ENCODE data around the gene ZCWPW1.
"Not testable (repeated sequence)": the region's sequence is repeated elsewhere in the genome, so short reads cannot be mapped to it uniquely, and the experiment has no call there.

The ZCWPW1 gene

GRCh38 chr7:100397315-100398081 lies 31.0 kb downstream of the ZCWPW1 start:
- no peak for DNase-seq

- peak in 3 of 5 experiments; percentile 40 to 88 (median 41) for DNase-seq
These were observed 32.0 kb downstream of the ZCWPW1 start for GRCh38 chr7:100396421-100396982.

- no peak for DNase-seq
These were observed 34.4 kb downstream of the ZCWPW1 start for GRCh38 chr7:100394077-100394476.

- no peak for DNase-seq
These were observed 35.1 kb downstream of the ZCWPW1 start for GRCh38 chr7:100393233-100393905.

GRCh38 chr7:100390286-100391009 lies 38.1 kb downstream of the ZCWPW1 start:
- DNase-seq = no peak

- DNase-seq = no peak
These were observed 38.9 kb downstream of the ZCWPW1 start for GRCh38 chr7:100389437-100390088.

GRCh38 chr7:100387695-100388094 lies 40.8 kb downstream of the ZCWPW1 start:
- no peak for DNase-seq

GRCh38 chr7:100386940-100387339 lies 41.6 kb downstream of the ZCWPW1 start:
- no peak for DNase-seq

- no peak for DNase-seq
These were observed 43.7 kb downstream of the ZCWPW1 start for GRCh38 chr7:100384628-100385294.

GRCh38 chr7:100382234-100382853 lies 46.2 kb downstream of the ZCWPW1 start:
- DNase-seq = peak in 1 of 5 experiments; percentile 25

- DNase-seq = not testable (repeated sequence)
These were observed 46.8 kb downstream of the ZCWPW1 start for GRCh38 chr7:100381531-100382233.

- no peak for DNase-seq
These were observed 48.3 kb downstream of the ZCWPW1 start for GRCh38 chr7:100380196-100380595.

- no peak for DNase-seq
These were observed 50.3 kb downstream of the ZCWPW1 start for GRCh38 chr7:100378114-100378755.

GRCh38 chr7:100376066-100376465 lies 52.4 kb downstream of the ZCWPW1 start:
- no peak for DNase-seq

- DNase-seq = peak in 1 of 5 experiments; percentile 22
These were observed 53.9 kb downstream of the ZCWPW1 start for GRCh38 chr7:100374601-100375000.

- not testable (repeated sequence) for DNase-seq
These were observed 54.5 kb downstream of the ZCWPW1 start for GRCh38 chr7:100373870-100374598.

- no peak for DNase-seq
These were observed 55.2 kb downstream of the ZCWPW1 start, which contains the start of gene PILRA for GRCh38 chr7:100373261-100373831. TSS of gene PILRA (plus strand) at chr7:100373487. CDS start at chr7:100373657, 170 bp downstream.

GRCh38 chr7:100372694-100373093 lies 55.8 kb downstream of the ZCWPW1 start:
- no peak for DNase-seq

GRCh38 chr7:100372256-100372655 lies 56.2 kb downstream of the ZCWPW1 start:
- DNase-seq = peak in 1 of 5 experiments; percentile 18
